Measurements from ENCODE around the gene TNFAIP2.

- TF ChIP-seq, protein P1, sequence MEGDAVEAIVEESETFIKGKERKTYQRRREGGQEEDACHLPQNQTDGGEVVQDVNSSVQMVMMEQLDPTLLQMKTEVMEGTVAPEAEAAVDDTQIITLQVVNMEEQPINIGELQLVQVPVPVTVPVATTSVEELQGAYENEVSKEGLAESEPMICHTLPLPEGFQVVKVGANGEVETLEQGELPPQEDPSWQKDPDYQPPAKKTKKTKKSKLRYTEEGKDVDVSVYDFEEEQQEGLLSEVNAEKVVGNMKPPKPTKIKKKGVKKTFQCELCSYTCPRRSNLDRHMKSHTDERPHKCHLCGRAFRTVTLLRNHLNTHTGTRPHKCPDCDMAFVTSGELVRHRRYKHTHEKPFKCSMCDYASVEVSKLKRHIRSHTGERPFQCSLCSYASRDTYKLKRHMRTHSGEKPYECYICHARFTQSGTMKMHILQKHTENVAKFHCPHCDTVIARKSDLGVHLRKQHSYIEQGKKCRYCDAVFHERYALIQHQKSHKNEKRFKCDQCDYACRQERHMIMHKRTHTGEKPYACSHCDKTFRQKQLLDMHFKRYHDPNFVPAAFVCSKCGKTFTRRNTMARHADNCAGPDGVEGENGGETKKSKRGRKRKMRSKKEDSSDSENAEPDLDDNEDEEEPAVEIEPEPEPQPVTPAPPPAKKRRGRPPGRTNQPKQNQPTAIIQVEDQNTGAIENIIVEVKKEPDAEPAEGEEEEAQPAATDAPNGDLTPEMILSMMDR (conservative IDR thresholded peaks at IDR 0.05): no peak
- TF ChIP-seq EZH2 (IDR thresholded peaks at IDR 0.05; ENCODE audit: low read depth): no peak
Observed at GRCh38 chr14:103127356-103127755, 4.1 kb downstream of the TNFAIP2 start.

Data from PC-9 (cell line).